Measurements from ENCODE around the gene CORO7.

Gene CORO7

GRCh38 chr16:4433228-4433627, 16.8 kb upstream of the CORO7 start:
- Histone ChIP-seq H3K4me3 (replicated peaks; ENCODE audit: low read depth, low read length) (no peak overlapping the region), H3K36me3 (ENCODE audit: control insufficient read depth, insufficient read depth, low read length) (peaks cover 17% of the 10 kb centered on the region), H3K27me3 (replicated peaks; ENCODE audit: control insufficient read depth, insufficient read depth, low read length) (no peaks in the 10 kb centered on the region)
- TF ChIP-seq, protein P1, sequence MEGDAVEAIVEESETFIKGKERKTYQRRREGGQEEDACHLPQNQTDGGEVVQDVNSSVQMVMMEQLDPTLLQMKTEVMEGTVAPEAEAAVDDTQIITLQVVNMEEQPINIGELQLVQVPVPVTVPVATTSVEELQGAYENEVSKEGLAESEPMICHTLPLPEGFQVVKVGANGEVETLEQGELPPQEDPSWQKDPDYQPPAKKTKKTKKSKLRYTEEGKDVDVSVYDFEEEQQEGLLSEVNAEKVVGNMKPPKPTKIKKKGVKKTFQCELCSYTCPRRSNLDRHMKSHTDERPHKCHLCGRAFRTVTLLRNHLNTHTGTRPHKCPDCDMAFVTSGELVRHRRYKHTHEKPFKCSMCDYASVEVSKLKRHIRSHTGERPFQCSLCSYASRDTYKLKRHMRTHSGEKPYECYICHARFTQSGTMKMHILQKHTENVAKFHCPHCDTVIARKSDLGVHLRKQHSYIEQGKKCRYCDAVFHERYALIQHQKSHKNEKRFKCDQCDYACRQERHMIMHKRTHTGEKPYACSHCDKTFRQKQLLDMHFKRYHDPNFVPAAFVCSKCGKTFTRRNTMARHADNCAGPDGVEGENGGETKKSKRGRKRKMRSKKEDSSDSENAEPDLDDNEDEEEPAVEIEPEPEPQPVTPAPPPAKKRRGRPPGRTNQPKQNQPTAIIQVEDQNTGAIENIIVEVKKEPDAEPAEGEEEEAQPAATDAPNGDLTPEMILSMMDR (IDR thresholded peaks at IDR 0.05; ENCODE audit: insufficient read depth, low read length, poor library complexity, severe bottlenecking) = no peak
- no peak for DNase-seq (ENCODE audit: extremely low read depth, insufficient read length)

- Histone ChIP-seq H3K27me3 (replicated peaks; ENCODE audit: control insufficient read depth, insufficient read depth, low read length) (no peaks in the 10 kb centered on the region), H3K36me3 (ENCODE audit: control insufficient read depth, insufficient read depth, low read length) (peaks cover 9% of the 10 kb centered on the region), H3K4me3 (replicated peaks; ENCODE audit: low read depth, low read length) (no peak overlapping the region)
- DNase-seq (ENCODE audit: extremely low read depth, insufficient read length) = no peak
- TF ChIP-seq, protein P1 (IDR thresholded peaks at IDR 0.05; ENCODE audit: insufficient read depth, low read length, poor library complexity, severe bottlenecking) = no peak
Observed at GRCh38 chr16:4431023-4431422, 14.6 kb upstream of the CORO7 start.

GRCh38 chr16:4428500-4428899, 12.1 kb upstream of the CORO7 start:
- Histone ChIP-seq H3K27me3 (replicated peaks; ENCODE audit: control insufficient read depth, insufficient read depth, low read length) (no peaks in the 10 kb centered on the region), H3K4me3 (replicated peaks; ENCODE audit: low read depth, low read length) (no peak overlapping the region), H3K36me3 (ENCODE audit: control insufficient read depth, insufficient read depth, low read length) (peaks cover 4% of the 10 kb centered on the region)
- DNase-seq (ENCODE audit: extremely low read depth, insufficient read length) = no peak
- TF ChIP-seq, protein P1 (IDR thresholded peaks at IDR 0.05; ENCODE audit: insufficient read depth, low read length, poor library complexity, severe bottlenecking) = no peak

- Histone ChIP-seq H3K27me3 (replicated peaks; ENCODE audit: control insufficient read depth, insufficient read depth, low read length) (no peaks in the 10 kb centered on the region), H3K4me3 (replicated peaks; ENCODE audit: low read depth, low read length) (peak overlapping the region; percentile 78), H3K36me3 (ENCODE audit: control insufficient read depth, insufficient read depth, low read length) (peaks cover 4% of the 10 kb centered on the region)
- TF ChIP-seq, protein P1 (IDR thresholded peaks at IDR 0.05; ENCODE audit: insufficient read depth, low read length, poor library complexity, severe bottlenecking) = no peak
- no peak for DNase-seq (ENCODE audit: extremely low read depth, insufficient read length)
Observed at GRCh38 chr16:4426722-4427372, 10.5 kb upstream of the CORO7 start.

DNA sequence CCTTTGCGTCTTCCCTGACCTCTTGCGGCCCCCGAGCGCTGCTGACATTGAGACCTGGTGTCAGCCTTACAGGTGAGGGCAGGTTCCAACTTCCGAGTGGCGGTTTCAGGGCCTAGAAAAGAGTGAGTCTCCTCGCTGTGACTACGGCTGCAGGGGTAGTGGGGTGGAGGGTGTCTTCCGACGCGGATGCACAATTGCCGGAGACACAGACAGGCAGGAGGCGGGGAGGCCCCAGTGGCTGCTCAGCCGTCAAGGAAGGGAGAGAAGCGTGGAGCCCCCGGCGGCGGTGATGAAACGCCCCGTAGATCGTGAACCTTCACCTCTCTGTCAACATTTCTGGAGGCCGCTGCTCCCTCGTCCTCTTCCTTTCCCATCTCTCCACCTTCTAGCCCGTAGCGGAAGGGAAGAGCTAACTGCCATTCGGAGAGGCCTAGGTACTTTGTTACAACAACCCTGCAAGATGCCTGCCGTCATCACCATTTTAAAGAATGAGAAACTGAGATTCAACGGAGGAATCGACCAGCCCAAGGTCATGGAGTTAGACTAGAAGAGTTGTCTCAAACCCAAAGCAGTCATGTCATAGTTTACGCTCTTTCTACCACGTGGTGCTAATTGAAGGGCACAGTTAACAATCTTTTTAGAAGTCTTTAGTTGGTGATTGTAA, 9.8 kb upstream of the CORO7 start:
- no peak for DNase-seq (ENCODE audit: extremely low read depth, insufficient read length)
- TF ChIP-seq, protein P1 (IDR thresholded peaks at IDR 0.05; ENCODE audit: insufficient read depth, low read length, poor library complexity, severe bottlenecking) = peak; percentile 5
- peak overlapping the region; percentile 78 for H3K4me3 ChIP-seq (replicated peaks; ENCODE audit: low read depth, low read length)
- H3K36me3 ChIP-seq (ENCODE audit: control insufficient read depth, insufficient read depth, low read length) = peaks cover 4% of the 10 kb centered on the region
- H3K27me3 ChIP-seq (replicated peaks; ENCODE audit: control insufficient read depth, insufficient read depth, low read length) = no peaks in the 10 kb centered on the region

Measured in GM06990 (cell line).